BLaER1 treated with 17β-estradiol and CSF1 and Interleukin-3, amounts not matched to agents 10 nM and 100 nM (cell line): ENCODE data around the gene ARL4C.

Source experiments
- H3K27ac ChIP-seq, 11 experiments: shearing (Covaris generic); formaldehyde crosslinking; 2 replicates each; pipeline ENCODE4 v1.8.1; 2022
- H3K27me3 ChIP-seq, 11 experiments: shearing (Covaris generic); formaldehyde crosslinking; 2 replicates each; pipeline ENCODE4 v1.8.1; 2022
- H3K36me3 ChIP-seq, 11 experiments: shearing (Covaris generic); formaldehyde crosslinking; 2 replicates each; pipeline ENCODE4 v1.8.1; 2022
- H3K4me1 ChIP-seq, 10 experiments: shearing (Covaris generic); formaldehyde crosslinking; 2 replicates each; pipeline ENCODE4 v1.8.1; 2022
- H3K4me2 ChIP-seq, 11 experiments: shearing (Covaris generic); formaldehyde crosslinking; 2 replicates each; pipeline ENCODE4 v1.8.1; 2022
- H3K4me3 ChIP-seq, 10 experiments: shearing (Covaris generic); formaldehyde crosslinking; 2 replicates each; pipeline ENCODE4 v1.8.1; 2022
- H3K9ac ChIP-seq, 11 experiments: shearing (Covaris generic); formaldehyde crosslinking; 2 replicates each; pipeline ENCODE4 v1.8.1; 2022
- H3K9me3 ChIP-seq, 11 experiments: shearing (Covaris generic); formaldehyde crosslinking; replicated peaks in 1 of 11; 2 replicates each; pipeline ENCODE4 v1.8.1; 2022
- H4K20me1 ChIP-seq, 11 experiments: shearing (Covaris generic); formaldehyde crosslinking; 2 replicates each; pipeline ENCODE4 v1.8.1; 2022
- Cebpa-rat ChIP-seq, 11 experiments: shearing (Covaris generic); IDR thresholded peaks; 2 replicates each; pipeline ENCODE4 v1.8.1; 2022

Gene ARL4C

GRCh38 chr2:234447963-234448362, 48.9 kb downstream of the ARL4C start:
- Histone ChIP-seq H3K4me3 (no peak overlapping the region), H4K20me1 (no peaks in the 10 kb centered on the region), H3K9me3 (peaks cover 0 to 8% (median 0%) of the 10 kb centered on the region in 11 experiments; a peak in 2 of 22 replicates), H3K9ac (peak overlapping the region in 1 of 11 experiments; percentile 12; a peak in 1 of 22 replicates), H3K4me2 (peak overlapping the region; percentile 73 to 89 (median 79)), H3K36me3 (no peaks in the 10 kb centered on the region), H3K27me3 (no peaks in the 10 kb centered on the region), H3K27ac (peak overlapping the region in 1 of 11 experiments; percentile 94; a peak in 1 of 22 replicates), H3K4me1 (peaks cover 60 to 70% (median 67%) of the 10 kb centered on the region in 10 experiments)
- no peak for TF ChIP-seq Cebpa-rat (IDR thresholded peaks at IDR 0.05)

GRCh38 chr2:234447189-234447588, 49.7 kb downstream of the ARL4C start:
- H3K27me3 ChIP-seq, result no peaks in the 10 kb centered on the region
- H4K20me1 ChIP-seq, result no peaks in the 10 kb centered on the region
- H3K4me1 ChIP-seq, result peaks cover 60 to 78% (median 73%) of the 10 kb centered on the region in 10 experiments
- H3K4me2 ChIP-seq, result peak overlapping the region; percentile 73 to 89 (median 79)
- no peaks in the 10 kb centered on the region for H3K36me3 ChIP-seq
- H3K9ac ChIP-seq, result peak overlapping the region in 3 of 11 experiments; percentile 60 to 84 (median 78); a peak in 5 of 22 replicates
- TF ChIP-seq Cebpa-rat (IDR thresholded peaks at IDR 0.05), result no peak
- no peak overlapping the region for H3K4me3 ChIP-seq
- peaks cover 0 to 8% (median 0%) of the 10 kb centered on the region in 11 experiments; a peak in 2 of 22 replicates for H3K9me3 ChIP-seq
- peak overlapping the region in 8 of 11 experiments; percentile 6 to 94 (median 80); a peak in 13 of 22 replicates for H3K27ac ChIP-seq

GRCh38 chr2:234446404-234447076, 50.3 kb downstream of the ARL4C start:
- Histone ChIP-seq H3K9ac (peak overlapping the region; percentile 34 to 84 (median 58); a peak in 18 of 22 replicates), H3K4me3 (peak overlapping the region in 1 of 10 experiments; percentile 12; a peak in 2 of 20 replicates), H4K20me1 (no peaks in the 10 kb centered on the region), H3K27me3 (no peaks in the 10 kb centered on the region), H3K36me3 (no peaks in the 10 kb centered on the region), H3K4me1 (peaks cover 60 to 83% (median 73%) of the 10 kb centered on the region in 10 experiments), H3K9me3 (peaks cover 0 to 12% (median 0%) of the 10 kb centered on the region in 11 experiments; a peak in 4 of 22 replicates), H3K4me2 (peak overlapping the region; percentile 73 to 89 (median 79)), H3K27ac (peak overlapping the region; percentile 64 to 94 (median 78))
- no peak for TF ChIP-seq Cebpa-rat (IDR thresholded peaks at IDR 0.05)

- Histone ChIP-seq H4K20me1 (no peaks in the 10 kb centered on the region), H3K36me3 (no peaks in the 10 kb centered on the region), H3K4me3 (peak overlapping the region in 1 of 10 experiments; percentile 12; a peak in 1 of 20 replicates), H3K9me3 (peaks cover 0 to 13% (median 4%) of the 10 kb centered on the region in 11 experiments; a peak in 8 of 22 replicates), H3K27me3 (no peaks in the 10 kb centered on the region), H3K4me2 (peak overlapping the region; percentile 67 to 89 (median 78)), H3K4me1 (peaks cover 67 to 95% (median 83%) of the 10 kb centered on the region in 10 experiments), H3K27ac (peak overlapping the region; percentile 64 to 94 (median 78)), H3K9ac (peak overlapping the region in 9 of 11 experiments; percentile 33 to 81 (median 57); a peak in 18 of 22 replicates)
- TF ChIP-seq Cebpa-rat (IDR thresholded peaks at IDR 0.05), result no peak
These were observed 52.0 kb downstream of the ARL4C start for GRCh38 chr2:234444893-234445292.

GRCh38 chr2:234444242-234444730, 52.6 kb downstream of the ARL4C start:
- Histone ChIP-seq H3K9ac (peak overlapping the region in 7 of 11 experiments; percentile 37 to 81 (median 64); a peak in 11 of 22 replicates), H3K9me3 (peaks cover 0 to 18% (median 4%) of the 10 kb centered on the region in 11 experiments; a peak in 8 of 22 replicates), H3K27ac (peak overlapping the region; percentile 64 to 94 (median 78)), H3K36me3 (no peaks in the 10 kb centered on the region), H3K4me1 (peaks cover 67 to 94% (median 81%) of the 10 kb centered on the region in 10 experiments), H3K4me3 (no peak overlapping the region), H3K27me3 (no peaks in the 10 kb centered on the region), H4K20me1 (no peaks in the 10 kb centered on the region), H3K4me2 (peak overlapping the region; percentile 67 to 89 (median 78))
- TF ChIP-seq Cebpa-rat (IDR thresholded peaks at IDR 0.05), result no peak
